HG03571 (cell line): Measurements from ENCODE around the gene ZNG1B.
"Not testable (repeated sequence)": the region's sequence is repeated elsewhere in the genome, so short reads cannot be mapped to it uniquely, and the experiment has no call there.

ENCODE experiments used
- ATAC-seq: cut with Tn5 transposase; IDR thresholded peaks from one replicate; pipeline ENCODE4 v1.9.1; 2021; ENCODE audit not compliant: unreplicated experiment

Gene ZNG1B

GRCh38 chr2:113542529-113542928 is 105.0 kb downstream of the ZNG1B start:
- ATAC-seq = not testable (repeated sequence)
